AG08395 (cell line): ENCODE data around the gene RPS6KA2.
"Not testable (repeated sequence)": the region's sequence is repeated elsewhere in the genome, so short reads cannot be mapped to it uniquely, and the experiment has no call there.

ENCODE experiments used
- DNase-seq: peaks from one replicate; pipeline ENCODE4 v3.0.0; 2012; ENCODE audit warnings: mixed read lengths, low spot score

The RPS6KA2 gene

DNA sequence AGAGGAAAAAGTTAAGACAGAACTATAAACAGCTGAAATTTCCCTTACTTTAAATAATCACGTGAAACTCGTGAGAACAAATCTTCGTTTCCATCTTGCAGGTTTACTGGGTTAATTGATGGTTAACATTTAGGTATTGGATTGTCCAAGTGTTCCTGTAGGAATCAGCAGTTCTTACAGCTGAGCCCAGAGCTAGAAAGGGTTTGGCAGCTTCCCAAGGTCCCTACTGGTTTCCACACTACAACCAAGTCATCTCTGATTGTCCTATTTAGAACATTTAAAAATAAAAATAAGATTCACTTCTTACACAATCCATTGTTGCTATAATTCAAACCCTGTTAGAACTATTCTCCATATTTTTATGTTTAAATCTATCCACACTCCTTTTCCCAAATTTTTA is 260.1 kb downstream of the RPS6KA2 start:
- no peak for DNase-seq

DNA sequence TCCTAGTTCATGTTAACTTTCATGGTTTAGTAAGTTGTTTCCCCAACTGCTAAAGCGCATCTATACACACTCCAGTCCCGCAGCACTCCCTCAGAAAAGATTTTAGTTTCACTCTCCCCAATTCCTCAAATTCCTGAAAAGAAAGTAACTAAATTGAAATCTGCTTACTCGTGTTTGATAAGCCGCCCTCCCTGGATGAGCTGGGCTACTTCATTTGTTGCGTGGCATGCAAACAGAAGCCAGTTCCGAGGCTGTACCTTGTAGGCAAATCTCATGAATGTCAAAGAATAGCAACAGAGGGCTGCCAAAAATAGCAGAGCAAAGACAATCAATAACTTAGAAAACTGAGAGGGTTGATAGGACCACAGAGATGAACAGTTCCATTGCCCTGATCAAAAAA is 261.2 kb downstream of the RPS6KA2 start:
- no peak for DNase-seq

DNA sequence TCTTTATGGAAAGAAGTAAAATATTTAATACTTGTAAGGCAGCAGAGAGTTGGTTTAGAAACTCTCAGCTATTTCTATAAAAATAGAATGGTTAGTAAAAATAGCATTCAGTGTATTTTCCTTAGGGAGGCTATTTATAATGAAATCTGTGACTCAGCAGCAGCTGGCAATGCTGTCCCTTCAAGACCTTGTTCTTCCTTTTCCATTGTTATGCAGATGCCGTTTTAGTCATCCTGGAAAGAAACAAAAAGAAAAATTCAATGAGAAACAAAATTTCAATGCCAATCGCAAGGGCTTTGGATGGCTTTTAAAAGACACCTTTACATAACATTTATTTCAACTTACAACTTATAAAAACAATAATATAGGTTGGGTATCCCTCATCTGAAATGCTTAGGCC is 261.8 kb downstream of the RPS6KA2 start:
- peak; percentile 76 for DNase-seq

DNA sequence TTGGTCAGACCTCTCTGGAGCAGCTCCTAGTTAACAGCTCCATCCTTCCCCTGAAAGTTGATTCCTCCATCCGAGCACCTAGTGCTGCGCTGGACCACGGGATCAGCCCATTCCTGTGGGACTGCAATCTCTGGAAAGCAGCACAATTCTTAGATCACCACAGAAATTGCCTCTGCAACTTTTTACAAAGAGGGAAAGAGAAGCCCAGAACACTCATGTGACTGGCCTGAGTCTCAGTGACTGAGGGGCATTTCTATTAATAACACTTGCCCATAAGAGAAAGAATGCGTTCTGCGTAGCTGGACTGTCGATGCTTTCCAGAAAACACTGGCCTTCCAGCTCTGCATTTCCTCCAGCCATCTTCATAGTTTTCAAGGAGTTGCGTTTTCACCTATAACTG is 262.6 kb downstream of the RPS6KA2 start:
- no peak for DNase-seq

DNA sequence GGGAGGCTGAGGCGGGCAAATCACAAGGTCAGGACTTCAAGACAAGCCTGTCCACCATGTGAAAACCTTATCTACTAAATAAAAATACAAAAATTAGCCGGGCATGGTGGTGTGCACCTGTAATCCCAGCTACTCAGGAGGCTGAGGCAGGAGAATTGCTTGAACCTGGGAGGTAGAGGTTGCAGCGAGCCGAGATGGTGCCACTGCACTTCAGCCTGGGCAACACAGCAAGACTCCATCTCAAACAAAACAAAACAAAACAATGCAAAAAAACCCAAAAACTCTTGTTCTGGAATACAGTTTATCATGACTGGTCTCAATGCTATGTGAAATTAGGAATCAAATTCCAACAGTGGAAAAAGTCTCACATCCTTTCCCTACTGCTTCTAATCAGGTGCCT is 264.6 kb downstream of the RPS6KA2 start:
- DNase-seq: not testable (repeated sequence)

DNA sequence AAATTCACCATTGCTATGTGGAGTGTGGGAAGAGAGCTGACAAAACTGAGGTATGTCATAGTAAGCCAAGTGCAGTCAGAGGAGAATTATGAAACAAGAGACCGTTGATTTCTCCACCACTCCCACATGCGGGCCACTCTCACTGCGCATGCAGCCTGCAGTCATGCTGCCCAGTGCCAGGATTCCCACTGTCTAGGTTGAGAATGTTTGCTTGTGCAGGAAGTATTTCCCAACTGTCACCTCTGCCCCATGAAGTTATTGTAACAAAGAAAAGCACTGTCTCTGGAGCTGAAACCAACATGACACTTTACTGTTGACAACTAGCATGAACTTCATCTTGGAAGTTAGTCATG is 266.0 kb downstream of the RPS6KA2 start:
- no peak for DNase-seq

DNA sequence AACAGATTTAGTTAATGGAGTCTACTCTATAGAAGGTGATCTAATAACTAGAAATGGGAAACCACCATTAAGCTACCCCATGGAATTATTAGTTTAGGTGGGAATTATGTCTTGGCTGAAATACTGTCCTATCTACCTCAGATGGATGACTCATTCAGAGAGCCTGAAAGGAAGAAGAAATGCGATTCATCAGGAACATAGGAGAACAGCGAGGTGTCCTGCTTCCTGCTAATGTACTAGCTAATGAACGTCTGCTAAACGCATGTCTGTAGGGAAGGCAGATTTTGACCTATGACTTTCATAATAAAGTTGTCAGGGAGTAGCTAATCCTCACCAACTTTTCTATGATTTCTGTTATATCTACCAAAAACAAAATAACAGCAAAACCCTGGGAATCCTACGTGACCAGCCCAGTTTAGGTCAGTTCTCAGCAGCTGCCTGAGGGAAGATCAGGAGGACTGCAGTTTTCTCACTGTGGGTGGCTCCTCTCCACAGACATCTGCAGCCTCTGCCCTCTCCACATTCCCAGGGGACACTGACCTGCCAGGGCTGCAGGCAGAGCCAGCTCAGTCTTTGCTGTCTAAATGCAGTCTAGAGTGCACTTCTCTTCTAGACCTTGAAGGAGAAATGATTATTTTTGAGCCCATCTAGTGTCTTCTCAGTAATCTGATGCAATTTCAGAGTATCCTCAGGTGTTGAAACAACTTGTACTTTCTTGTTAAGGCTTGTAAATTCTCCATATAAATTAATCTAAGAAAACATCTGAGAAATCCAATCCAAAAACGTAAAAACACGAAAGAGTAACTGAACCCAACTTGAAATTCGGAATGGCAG is 266.6 kb downstream of the RPS6KA2 start:
- DNase-seq: no peak
